ENCODE measurements around the gene CDC42EP1.
A peak's percentile ranks its signal among the peaks of the same experiment; 100 is the strongest.
"Not testable (repeated sequence)": the region's sequence is repeated elsewhere in the genome, so short reads cannot be mapped to it uniquely, and the experiment has no call there.

Gene CDC42EP1

GRCh38 chr22:37534445-37534844 lies 25.8 kb upstream of the CDC42EP1 start:
- DNase-seq: no peak

DNA sequence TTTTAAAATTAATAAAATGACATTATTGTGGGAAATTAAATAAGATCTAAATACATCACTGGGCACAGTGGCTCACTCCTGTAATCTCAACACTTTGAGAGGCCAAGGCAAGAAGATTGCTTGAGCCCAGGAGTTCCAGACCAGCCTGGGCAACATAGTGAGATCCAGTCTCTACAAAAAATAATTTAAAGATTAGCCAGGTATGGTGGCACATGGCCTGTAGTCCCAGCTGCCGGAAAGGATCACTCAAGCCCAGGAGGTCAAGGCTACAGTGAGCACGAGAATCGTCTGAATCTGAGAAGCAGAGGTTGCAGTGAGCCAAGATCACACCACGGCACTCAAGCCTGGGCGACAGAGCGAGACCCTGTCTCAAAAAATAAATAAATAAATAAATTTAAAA lies 25.1 kb upstream of the CDC42EP1 start:
- no peak for DNase-seq

DNA sequence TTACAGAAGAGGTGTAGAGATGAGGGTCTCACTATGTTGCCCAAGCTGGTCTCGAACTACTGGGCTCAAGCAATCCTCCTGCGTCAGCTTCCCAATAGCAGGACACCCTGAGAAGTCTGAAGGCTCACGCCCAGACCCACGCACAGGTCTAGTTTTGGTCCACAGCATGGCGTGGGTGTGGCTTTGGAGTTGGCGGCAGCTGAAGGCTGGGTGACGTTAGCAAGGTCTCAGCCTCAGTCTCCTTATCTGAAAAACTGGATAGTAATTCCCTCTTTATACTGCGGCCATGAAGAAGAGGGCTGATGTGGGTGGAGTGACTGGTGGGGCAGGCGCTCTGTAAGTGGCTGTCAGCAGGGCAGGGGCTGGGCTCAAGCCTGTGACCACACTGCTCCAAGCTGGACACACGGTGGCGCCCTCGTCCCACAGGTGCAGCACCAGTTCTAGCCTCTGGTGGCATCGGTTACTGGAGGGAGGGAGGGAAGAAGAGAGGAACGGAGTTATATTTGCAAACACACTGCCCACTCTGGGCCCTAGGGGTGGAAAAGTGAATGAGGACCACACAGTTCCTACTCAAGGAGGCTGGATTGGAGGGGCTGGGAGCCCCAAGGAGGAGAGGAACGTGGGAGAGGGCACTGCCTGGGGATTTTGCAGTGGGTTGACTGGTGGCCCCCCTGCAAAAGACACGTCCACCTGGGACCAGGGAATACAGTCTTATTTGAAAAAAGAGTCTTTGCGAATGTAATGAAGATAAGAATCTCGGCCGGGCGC lies 21.5 kb upstream of the CDC42EP1 start:
- peak; percentile 13 for DNase-seq

DNA sequence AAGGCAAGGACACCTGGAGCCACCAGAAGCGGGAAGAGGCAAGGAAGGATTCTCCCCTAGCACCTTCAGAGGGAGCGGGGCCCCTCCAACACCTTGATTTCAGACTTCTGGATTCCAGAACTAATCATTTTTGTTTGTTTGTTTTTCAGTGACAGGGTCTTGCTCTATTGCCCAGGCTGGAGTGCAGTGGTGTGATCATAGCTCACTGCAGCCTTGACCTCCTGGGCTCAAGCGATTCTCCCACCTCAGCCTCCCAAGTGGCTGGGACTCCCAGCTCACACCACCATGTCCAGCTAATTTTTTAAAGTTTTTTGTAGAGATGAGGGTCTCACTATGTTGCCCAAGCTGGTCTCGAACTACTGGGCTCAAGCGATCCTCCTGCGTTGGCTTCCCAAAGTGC lies 20.5 kb upstream of the CDC42EP1 start:
- DNase-seq: not testable (repeated sequence)

DNA sequence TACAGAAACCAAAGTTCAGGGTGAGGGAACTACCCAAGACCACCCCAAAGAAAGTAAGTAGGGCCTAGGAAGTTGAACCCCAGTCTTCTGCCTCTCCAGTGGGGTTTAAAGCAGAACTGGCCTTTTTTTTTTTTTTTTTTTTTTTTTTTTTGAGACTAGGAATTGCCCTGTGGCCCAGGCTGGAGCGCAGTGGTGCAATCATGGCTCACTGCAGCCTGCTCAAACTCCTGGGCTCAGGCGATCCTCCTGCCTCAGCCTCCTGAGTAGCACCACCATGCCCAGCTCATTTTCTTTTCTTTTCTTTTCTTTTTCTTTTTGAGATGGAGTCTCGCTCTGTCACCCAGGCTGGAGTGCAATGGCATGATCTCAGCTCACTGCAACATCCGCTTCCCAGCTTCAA lies 17.9 kb upstream of the CDC42EP1 start:
- not testable (repeated sequence) for DNase-seq

- DNase-seq: no peak
Observed at GRCh38 chr22:37542959-37543358, 17.3 kb upstream of the CDC42EP1 start.

- DNase-seq: no peak
Observed at GRCh38 chr22:37544955-37545702, 15.2 kb upstream of the CDC42EP1 start.

GRCh38 chr22:37545703-37546436 lies 14.4 kb upstream of the CDC42EP1 start:
- no peak for DNase-seq

DNA sequence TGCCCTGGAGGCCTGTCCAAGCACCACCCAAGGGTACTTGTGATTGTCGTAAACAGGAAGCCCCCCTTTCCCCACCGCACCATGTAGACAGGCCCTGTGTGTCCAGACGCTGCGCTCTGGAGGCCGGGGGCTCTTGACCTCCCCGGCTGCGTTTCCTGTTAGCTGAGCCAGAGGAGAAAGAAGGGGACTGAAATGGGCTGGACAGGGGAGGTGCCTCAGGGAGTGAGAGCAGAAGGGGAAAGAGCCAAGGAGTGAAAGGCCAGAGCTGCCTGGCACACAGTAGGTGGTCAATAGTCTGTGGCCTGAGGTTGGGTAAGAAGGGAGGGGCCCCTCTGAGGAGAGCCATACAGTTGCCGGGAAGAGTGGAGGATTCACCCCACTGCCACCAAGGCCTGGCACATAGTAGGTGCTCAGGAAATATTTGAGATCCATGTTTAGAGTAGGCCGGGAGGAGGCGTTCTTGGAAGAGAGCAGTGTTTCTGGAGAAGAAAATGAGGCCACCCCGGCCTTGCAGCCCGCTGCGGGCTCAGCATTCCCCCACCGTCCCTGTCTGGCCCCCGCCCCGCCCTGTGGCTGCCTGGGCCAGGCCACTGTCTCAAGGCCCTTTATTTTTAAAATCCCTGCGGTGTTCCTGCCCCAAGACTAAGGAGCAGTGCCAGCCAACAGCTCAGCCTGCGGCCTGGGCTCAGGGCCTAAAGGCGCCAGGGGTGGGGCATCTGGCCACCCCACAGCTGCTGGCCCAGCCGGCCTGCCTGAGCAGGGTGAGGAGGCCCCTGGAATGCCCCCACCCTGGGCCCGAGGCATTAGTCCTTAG lies 13.6 kb upstream of the CDC42EP1 start:
- DNase-seq: no peak

GRCh38 chr22:37547251-37547741 lies 13.0 kb upstream of the CDC42EP1 start:
- DNase-seq: no peak

DNA sequence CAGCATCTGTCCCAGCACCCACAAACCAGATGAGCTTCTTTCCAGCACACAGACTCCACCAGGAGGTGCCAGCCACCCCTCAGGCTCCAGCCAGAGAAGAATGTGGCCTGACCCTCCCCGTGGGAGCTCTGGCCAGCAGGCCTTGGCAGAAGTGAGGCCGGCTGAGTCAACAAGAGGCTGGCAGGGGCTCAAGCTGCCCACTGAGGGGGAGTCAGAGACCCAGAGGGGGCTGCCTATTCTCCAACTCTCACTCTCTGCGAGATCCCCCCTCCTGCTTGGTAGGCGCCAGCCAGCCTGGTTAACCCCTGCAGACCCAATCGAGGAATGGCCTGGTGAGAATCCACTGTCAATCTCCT lies 10.6 kb upstream of the CDC42EP1 start:
- no peak for DNase-seq

- not testable (repeated sequence) for DNase-seq
Observed at GRCh38 chr22:37550921-37551320, 9.4 kb upstream of the CDC42EP1 start.

GRCh38 chr22:37551981-37552380 lies 8.3 kb upstream of the CDC42EP1 start:
- DNase-seq: no peak

DNA sequence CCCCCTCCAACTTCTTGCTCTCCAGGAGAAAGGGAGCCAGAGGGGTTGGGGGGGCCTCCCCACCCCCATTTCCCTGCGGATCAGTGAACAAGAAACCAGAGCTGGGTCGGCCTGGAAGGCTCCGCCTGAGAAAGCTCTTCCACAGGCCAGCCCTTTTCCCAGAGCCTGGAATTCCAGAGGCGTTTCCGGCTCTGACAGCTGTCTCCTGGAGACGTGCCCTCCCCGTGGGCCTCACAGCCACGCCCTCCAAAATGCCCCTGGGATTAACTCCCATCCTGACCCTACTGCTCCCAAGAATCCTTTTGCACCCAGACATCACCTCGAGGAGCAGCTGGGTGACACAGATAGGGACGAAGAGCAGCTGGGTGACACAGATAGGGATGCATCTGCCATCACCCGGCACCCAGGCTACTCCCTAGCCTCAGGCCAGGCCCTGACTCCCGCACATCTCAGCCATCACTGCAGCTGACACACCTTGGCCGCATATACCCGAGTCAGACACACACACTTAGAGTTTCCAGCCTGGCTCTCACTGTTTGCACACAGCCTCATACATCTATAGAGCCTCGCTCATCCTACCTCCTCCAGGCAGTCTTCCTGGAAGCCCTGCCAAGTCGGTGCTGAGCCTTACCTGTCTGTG lies 7.6 kb upstream of the CDC42EP1 start:
- DNase-seq: no peak

DNA sequence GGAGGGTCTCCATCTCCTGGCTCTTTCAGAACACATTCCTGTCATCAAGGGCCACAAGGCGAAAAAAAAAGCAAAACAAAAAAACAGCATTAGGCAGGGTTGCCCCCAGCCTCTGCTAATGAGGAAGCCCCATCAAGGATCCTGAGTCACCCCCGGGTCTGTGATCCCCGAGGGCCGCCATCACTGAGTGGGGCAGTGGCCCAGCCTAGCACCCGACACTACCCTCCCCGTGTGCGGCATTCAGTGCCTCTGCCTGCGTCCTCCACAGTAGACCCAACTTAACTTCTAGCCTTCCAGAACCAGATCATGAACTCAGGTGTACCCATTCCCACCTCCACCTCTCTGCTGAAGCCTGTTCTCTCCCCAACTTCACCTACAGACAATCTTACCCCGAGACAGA lies 6.6 kb upstream of the CDC42EP1 start:
- DNase-seq: no peak

DNA sequence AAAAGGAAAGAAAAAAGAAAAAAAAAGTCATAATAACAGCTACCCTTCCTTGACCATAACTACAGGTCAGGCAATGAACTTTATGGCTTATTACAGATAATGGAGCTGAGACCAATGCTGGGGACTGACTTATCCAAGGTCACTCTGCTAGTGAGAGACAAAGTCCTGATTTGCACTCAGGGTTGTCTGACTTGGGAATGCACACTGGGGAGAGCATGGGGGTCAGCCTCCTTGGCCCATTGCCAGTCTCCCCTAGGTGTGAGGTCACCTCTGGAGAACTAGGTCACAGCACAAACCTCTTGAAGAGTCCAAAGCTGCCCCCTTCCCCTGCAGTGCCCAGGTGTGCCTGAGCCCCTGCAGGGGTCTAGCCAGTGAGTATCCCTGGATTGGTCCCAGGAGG lies 5.3 kb upstream of the CDC42EP1 start:
- DNase-seq: no peak

DNA sequence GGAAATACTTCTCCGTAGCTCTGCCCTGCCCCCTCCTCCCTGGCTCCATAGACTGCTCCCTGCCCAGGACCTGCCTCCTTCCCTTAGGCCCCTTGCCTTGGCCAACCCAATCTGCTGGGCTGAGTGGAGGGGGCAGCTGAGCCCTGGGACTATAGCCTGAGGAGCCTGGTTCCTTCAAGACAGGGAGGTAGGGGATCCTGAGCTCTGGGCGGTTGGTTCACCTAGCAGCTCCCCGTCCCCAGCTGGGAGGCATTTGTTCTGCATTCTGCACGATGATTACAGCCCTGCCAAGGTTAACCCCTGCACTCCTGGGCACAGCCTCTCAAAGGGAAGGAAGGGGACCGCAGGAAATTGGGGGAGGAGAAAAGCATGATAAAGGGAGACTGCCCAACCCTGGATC lies 3.6 kb upstream of the CDC42EP1 start:
- DNase-seq: no peak

GRCh38 chr22:37557321-37558001 lies 2.8 kb upstream of the CDC42EP1 start:
- DNase-seq: no peak

- DNase-seq: no peak
Observed at GRCh38 chr22:37558815-37559214, 1.5 kb upstream of the CDC42EP1 start.

DNA sequence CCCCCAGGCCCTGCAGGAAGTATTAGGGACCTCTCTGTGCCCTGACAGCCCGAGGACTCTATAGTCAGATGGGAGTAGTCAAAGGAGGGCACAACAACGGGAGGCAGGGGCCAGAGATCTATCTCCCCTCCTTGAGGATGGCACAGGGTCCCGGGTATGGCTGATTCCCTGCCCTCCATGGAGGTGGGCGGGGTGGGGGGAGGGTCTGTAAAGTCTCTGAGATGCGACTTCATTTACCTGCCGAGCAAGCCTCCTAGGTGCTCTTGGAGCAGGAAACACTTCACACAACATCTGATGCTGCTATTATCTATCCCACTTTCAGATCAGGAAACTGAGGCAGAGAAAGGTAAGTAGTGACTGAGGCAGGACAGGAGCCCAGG lies 769 bp upstream of the CDC42EP1 start:
- DNase-seq: no peak

DNA sequence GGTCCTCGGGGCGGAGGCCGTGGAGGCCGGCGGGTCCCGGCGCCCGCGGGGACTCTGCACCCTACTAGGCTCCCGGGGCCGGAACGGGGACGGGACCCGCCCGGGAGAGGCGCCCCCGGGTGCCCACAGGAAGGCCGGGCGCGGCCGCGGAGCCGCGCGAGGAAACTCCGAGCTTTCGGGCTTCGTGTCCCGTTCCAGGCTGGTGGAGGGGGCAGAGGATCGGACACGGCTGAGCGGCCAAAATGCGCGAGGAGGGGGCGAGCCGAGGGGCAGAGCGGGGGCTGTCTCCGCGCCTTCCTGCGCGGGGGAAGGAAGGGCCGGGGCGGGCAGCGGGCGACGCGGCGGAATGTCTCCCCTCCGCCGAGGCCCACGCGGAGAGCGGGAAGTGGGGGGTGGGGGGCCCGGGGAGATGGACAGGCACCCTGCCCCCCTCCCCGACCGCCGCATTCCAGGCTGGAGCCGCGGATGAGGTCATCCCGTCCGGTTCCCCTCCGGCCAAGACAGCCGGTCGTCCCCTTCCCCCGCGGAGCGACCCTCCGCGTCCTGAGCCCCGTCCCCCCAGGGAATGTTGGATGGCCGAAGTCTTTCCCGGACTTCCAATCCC lies 430 bp downstream of the CDC42EP1 start:
- DNase-seq: no peak
